CD4-positive, alpha-beta T cell treated with Interleukin-6 for 4 hours (primary cell): Measurements from ENCODE around the gene TEK.

Source experiments
- DNase-seq: peaks from one replicate; pipeline ENCODE4 v3.0.0-alpha.2; 2020; ENCODE audit warnings: mixed read lengths

The TEK gene

GRCh38 chr9:27125030-27125429, 16.0 kb downstream of the TEK start:
- DNase-seq, result no peak

- DNase-seq, result no peak
Observed at GRCh38 chr9:27125936-27126335, 16.9 kb downstream of the TEK start.

GRCh38 chr9:27126670-27127069, 17.6 kb downstream of the TEK start:
- DNase-seq, result no peak

- no peak for DNase-seq
Observed at GRCh38 chr9:27129221-27129620, 20.2 kb downstream of the TEK start.

DNA sequence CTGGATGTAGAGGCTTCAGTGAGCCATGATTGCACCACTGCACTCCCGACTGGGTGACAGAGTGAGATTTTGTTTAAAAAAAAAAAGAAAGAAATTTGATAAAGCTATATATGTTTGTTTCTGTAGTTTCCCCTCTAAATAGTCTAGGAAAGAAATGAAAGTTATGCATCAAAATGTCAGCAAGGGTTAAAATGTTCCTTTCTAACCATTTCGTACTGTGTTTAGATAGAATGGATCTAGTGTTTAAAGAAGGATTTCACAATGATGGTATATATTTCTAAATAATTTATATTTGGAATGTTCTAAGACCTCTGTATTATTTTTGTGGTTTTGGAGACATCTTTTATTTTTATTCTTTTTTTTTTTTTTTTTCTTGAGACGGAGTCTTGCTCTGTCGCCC, 22.7 kb downstream of the TEK start:
- DNase-seq, result no peak

GRCh38 chr9:27133817-27134216, 24.8 kb downstream of the TEK start:
- DNase-seq, result no peak

- no peak for DNase-seq
Observed at GRCh38 chr9:27142299-27142930, 33.4 kb downstream of the TEK start.

GRCh38 chr9:27145143-27145542, 36.1 kb downstream of the TEK start:
- no peak for DNase-seq

- DNase-seq, result no peak
Observed at GRCh38 chr9:27149651-27150050, 40.6 kb downstream of the TEK start.

- no peak for DNase-seq
Observed at GRCh38 chr9:27150746-27151406, 41.9 kb downstream of the TEK start.

DNA sequence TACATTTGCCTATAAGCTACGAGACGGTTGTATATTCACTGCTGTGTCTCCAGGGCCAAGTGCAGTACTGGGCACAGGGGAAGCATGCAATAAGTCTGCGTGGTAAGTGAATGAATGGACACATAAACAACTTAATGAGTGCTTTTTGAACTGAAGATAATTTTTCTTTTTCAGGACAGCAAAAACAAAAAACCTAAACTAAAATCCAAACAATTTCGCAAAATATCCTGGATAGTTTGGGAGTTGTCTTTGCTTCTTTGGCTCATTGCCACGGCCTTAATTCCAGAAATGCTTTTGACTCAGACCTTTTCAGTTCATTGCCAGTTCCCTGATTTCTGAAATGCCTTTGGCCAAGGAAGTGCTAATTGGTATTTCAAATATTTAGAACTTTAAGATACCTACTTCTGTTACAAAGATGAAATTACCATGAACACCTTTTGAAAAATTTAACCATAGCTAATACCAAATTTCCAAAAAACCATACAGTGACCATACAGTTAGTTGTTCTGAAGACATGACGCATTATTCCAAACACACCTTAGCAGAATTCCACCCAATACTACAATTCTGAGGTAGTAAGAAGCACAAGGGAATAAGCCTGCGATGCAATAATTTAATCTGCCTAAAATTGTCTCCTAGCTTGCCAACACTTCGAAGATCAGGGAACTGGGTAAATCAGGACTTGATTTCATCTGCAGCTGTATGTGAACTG, 42.8 kb downstream of the TEK start:
- no peak for DNase-seq

GRCh38 chr9:27152405-27152718, 43.3 kb downstream of the TEK start:
- DNase-seq, result no peak

DNA sequence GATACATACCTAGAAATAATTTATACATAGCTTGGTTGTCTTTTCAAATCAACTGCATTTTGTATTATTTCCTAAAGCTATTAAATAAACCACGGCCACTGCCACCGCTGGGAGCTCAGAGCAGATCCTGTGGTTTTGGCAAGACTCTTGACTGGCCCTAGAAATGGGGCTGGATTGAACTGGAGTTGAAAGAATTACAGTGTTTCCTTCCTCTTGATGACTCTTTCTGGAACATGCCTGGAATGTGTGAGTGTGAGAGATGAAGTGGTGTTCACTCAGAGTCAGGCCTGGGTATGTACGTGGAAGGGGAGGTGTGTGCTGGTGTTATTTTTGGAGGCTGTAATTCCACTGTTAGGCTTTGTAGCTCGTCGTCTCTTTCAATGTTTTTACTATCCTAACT, 45.9 kb downstream of the TEK start:
- no peak for DNase-seq

- DNase-seq, result no peak
Observed at GRCh38 chr9:27157097-27157496, 48.1 kb downstream of the TEK start.

- no peak for DNase-seq
Observed at GRCh38 chr9:27157736-27158135, 48.7 kb downstream of the TEK start.

- DNase-seq, result no peak
Observed at GRCh38 chr9:27160636-27161035, 51.6 kb downstream of the TEK start.

DNA sequence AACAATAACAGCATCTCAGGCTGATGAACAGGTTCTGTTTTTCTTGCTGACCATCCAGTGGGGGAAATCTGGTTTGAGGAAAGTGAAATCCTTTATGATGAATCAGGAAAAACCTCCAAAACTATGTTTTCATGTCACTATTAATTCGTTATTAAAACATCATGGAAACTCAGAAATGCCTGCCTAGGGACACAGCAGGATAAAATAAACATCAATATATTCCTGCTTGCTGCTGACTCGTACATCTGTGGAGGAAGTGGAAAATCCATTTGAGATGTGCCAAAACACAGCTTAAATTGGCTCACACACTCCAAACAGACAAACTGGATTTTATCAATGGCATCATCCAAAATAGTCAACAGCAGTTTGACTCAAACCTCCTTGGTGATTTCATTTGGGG, 53.0 kb downstream of the TEK start:
- DNase-seq, result no peak

- DNase-seq, result no peak
Observed at GRCh38 chr9:27165068-27165467, 56.0 kb downstream of the TEK start.

DNA sequence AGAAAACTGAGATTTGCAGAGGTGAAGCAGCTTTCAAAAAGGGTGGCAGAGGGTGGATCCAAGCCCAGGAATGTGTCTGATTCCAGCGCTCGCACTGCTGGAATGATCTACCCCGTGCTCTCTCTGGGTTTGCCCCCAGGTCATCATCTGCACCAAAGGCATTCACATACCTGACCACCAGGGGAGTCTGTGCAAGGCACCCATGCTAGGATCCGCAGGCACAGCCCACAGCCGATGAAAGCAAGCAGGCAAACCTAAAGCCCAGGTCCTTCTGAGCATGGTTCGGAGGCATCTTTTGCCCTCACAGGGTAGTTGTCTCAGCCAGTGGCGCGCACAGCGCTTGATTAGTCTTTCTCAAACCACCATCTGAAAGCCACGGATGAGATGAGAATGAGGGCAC, 56.6 kb downstream of the TEK start:
- DNase-seq, result no peak

DNA sequence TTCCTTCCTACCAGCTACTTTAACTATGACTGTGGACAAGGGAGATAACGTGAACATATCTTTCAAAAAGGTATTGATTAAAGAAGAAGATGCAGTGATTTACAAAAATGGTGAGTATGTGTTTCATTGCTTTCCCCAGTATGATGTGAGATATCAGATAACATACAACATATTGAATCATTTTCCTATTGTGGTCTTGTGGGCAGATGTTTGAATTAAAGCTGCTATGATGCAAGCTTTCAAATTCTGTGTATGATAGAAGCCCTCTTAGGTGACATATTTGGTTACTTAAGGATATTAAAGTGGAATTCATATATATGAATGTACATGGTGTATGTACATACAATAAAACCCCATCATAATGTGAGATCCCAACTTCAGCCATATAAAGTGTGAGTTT, 59.5 kb downstream of the TEK start:
- no peak for DNase-seq

DNA sequence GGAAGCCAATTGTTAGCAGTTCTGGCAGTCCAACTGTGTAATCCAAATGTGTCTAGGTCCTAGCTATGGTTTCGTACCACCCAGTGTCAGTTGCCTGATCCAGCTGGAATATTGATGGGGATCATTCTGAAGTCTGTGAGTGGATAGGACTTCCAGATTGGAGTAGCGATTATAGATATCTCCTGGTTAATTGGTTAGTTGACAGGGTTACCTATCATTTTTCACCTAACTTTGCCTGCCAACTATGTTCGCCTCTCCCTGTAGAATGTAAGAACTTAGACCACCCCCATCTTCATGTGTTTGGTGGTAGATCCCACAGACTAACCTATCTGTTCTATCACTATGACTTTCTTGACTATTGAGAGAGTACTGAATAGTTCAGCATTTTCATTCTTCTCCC, 59.9 kb downstream of the TEK start:
- DNase-seq, result no peak

GRCh38 chr9:27176971-27177370, 67.9 kb downstream of the TEK start:
- no peak for DNase-seq

GRCh38 chr9:27179245-27179865, 70.3 kb downstream of the TEK start:
- no peak for DNase-seq

GRCh38 chr9:27181381-27181780, 72.4 kb downstream of the TEK start:
- no peak for DNase-seq
